Measurements from ENCODE around the gene ASPA. TPM values are rescaled to one million over a fixed set of nuclear protein-coding genes. Genes with fewer than 3 reads are reported as not detected.
A peak's percentile ranks its signal among the peaks of the same experiment; 100 is the strongest.

ASPA gene
- total RNA-seq, 1 donor from 2014 or later = not detected

- peak overlapping the region; percentile 81 for H3K27ac Mint-ChIP-seq (ENCODE audit: unreplicated experiment)
- H3K36me3 Mint-ChIP-seq (ENCODE audit: low read depth) = no peaks in the 10 kb centered on the region
- H3K27me3 Mint-ChIP-seq (ENCODE audit: low read depth) = no peaks in the 10 kb centered on the region
- peak overlapping the region; percentile 73 for H3K4me3 Mint-ChIP-seq
- peak; percentile 61 for DNase-seq (ENCODE audit: low read depth, low spot score)
- no peak for TF ChIP-seq CTCF (conservative IDR thresholded peaks at IDR 0.05)
- peaks cover 74% of the 10 kb centered on the region for H3K4me1 Mint-ChIP-seq
- H3K9me3 Mint-ChIP-seq = peaks cover 2% of the 10 kb centered on the region
These were observed 55.7 kb downstream of the ASPA start for GRCh38 chr17:3531266-3532101.

DNA sequence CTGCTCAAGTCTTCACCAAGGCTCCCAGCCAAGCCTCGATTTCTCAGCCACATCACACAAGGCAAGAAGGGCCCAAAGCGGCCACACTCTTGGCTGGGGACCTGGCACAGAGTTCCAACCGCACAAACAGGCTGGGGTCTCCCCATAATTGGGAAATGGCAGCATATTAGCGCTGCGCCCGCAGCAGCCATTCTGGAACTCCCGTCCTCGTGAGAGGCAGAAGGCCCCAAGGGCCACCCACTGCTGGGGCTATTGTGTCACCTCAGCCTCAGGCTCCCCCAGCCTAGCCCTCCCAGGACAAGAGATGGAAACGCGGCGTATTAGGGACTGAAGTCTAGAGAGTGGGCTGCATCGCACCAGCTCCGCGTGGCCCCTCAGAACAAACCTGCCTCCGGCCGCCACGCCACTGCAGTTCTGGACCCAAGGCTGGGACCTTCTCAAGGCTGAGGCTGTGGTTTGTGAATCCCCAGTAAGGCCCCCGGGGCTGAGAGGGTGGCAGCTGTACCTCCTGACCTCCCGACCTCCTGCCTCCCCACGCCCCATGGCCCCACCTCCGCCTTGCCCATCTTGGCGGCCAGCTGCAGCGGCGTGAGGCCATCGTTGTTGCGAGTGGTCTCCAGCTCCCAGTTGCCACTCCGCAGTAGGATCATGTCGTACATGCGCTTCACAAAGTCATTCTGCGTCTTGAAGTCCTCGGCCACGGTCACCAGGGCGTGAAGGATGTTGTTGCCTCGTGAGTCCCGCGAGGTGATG, 56.5 kb downstream of the ASPA start:
- Mint-ChIP-seq H3K27ac (ENCODE audit: unreplicated experiment) (peak overlapping the region; percentile 88), H3K27me3 (ENCODE audit: low read depth) (no peaks in the 10 kb centered on the region)

DNA sequence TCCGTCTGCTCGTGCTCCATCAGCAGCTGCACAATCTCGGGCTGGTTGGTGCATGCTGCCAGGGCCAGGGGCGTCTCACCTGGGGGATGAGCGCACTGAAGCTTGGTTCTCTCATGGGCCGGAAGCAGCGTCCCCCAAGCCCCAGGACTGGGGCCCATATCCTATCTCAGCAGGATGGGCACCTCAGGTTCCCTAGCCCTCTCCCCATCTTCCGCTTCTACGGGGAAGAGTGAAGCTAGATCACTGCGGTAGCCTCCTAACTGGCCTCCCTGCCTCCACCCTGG, 57.0 kb downstream of the ASPA start:
- Mint-ChIP-seq H3K36me3 (ENCODE audit: low read depth) (no peaks in the 10 kb centered on the region), H3K4me3 (no peak overlapping the region), H3K4me1 (peaks cover 68% of the 10 kb centered on the region), H3K27me3 (ENCODE audit: low read depth) (no peaks in the 10 kb centered on the region), H3K27ac (ENCODE audit: unreplicated experiment) (peak overlapping the region; percentile 88), H3K9me3 (peaks cover 2% of the 10 kb centered on the region)
- TF ChIP-seq CTCF (conservative IDR thresholded peaks at IDR 0.05) = no peak
- no peak for DNase-seq (ENCODE audit: low read depth, low spot score)

More for the DNA sequence above, 56.5 kb downstream of the ASPA start:
- Mint-ChIP-seq H3K9me3 (peaks cover 2% of the 10 kb centered on the region), H3K4me1 (peaks cover 72% of the 10 kb centered on the region), H3K36me3 (ENCODE audit: low read depth) (no peaks in the 10 kb centered on the region), H3K4me3 (no peak overlapping the region)
- DNase-seq (ENCODE audit: low read depth, low spot score) = no peak
- TF ChIP-seq CTCF (conservative IDR thresholded peaks at IDR 0.05) = no peak

- no peaks in the 10 kb centered on the region for H3K27me3 Mint-ChIP-seq (ENCODE audit: low read depth)
- peaks cover 59% of the 10 kb centered on the region for H3K4me1 Mint-ChIP-seq
- TF ChIP-seq CTCF (conservative IDR thresholded peaks at IDR 0.05) = no peak
- H3K9me3 Mint-ChIP-seq = peaks cover under 1% of the 10 kb centered on the region
- peak overlapping the region; percentile 91 for H3K27ac Mint-ChIP-seq (ENCODE audit: unreplicated experiment)
- H3K4me3 Mint-ChIP-seq = no peak overlapping the region
- no peaks in the 10 kb centered on the region for H3K36me3 Mint-ChIP-seq (ENCODE audit: low read depth)
- DNase-seq (ENCODE audit: low read depth, low spot score) = no peak
These were observed 58.0 kb downstream of the ASPA start for GRCh38 chr17:3533752-3534151.

GRCh38 chr17:3534881-3535252, 59.1 kb downstream of the ASPA start:
- no peak for TF ChIP-seq CTCF (conservative IDR thresholded peaks at IDR 0.05)
- H3K27me3 Mint-ChIP-seq (ENCODE audit: low read depth) = no peaks in the 10 kb centered on the region
- DNase-seq (ENCODE audit: low read depth, low spot score) = no peak
- no peaks in the 10 kb centered on the region for H3K9me3 Mint-ChIP-seq
- peaks cover 49% of the 10 kb centered on the region for H3K4me1 Mint-ChIP-seq
- no peaks in the 10 kb centered on the region for H3K36me3 Mint-ChIP-seq (ENCODE audit: low read depth)
- no peak overlapping the region for H3K27ac Mint-ChIP-seq (ENCODE audit: unreplicated experiment)
- H3K4me3 Mint-ChIP-seq = peak overlapping the region; percentile 49
